Endometrium (tissue), 2 donors: ENCODE data around the gene LRRC2.
"Not testable (repeated sequence)": the region's sequence is repeated elsewhere in the genome, so short reads cannot be mapped to it uniquely, and the experiment has no call there.

Experiments
- FAIRE-seq: peaks from 2 replicates; lab custom pipeline; 2012; peaks lifted over from hg19 to GRCh38; lab: Jason Lieb, UNC
- donor health status: control.
- donor health status: control.

LRRC2 gene

DNA sequence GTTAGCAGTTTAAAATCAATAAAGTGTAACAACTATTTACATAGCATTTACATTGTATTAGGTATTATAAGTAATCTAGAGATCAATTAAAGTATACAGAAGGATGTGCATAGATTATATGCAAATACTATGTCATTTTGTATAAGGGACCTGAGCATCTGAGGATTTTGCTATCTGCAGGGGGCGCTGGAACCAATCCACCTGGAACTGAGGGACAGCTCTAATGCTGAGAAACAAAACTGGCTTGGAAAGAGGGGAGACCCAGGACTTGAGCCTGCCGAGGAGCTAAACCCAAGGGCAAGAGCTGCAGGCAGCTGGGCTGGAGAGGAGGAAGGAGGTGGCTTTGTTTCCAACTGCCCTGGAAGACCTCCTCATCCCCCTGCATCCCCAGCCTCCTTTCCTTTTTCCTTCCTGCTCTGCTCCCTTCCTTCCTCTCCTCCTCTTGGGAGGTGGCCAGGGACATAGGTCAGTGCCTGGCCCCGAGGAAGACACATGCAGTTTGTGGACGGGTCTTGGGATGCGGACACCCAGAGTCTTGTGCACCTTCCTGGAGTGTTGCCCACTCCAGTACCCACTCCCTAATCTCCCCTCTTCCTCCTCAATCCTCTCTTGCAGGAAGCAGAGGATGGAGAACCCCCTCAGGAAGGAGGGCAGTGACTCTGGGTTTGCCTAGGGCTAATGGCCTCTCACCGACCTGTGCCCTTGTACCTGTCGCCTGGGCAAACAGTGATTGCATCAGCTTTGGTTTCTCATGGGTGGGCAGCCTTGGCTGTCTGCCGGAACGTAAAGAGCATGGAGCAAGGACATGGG is 69.2 kb downstream of the LRRC2 start:
- no peak for FAIRE-seq

DNA sequence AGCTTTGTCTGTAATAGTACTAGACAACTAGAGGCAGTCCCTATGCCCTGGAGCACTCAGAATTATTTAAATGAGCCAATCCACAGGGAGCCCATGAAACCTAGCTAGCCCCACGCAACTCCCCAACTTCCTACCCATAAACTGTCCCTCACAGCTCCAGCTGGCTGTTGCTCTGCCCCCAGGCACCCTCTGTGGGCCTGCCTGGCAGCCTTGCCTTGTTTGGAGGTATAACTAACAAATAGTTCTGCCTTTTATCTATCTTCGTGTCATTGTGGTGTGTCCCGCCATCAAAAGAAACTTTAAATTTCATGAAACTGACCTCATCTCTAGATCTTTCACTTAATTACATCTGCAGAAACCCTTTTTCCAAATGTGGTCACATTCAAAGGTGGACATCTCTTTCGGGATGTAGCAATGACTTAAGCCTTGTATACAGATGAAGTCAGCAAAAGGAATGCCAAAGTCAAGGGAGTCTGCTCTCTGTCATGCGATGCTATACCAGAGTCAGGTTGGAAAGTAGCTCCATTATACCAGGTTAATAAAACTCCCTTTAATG is 70.1 kb downstream of the LRRC2 start:
- FAIRE-seq: no peak

DNA sequence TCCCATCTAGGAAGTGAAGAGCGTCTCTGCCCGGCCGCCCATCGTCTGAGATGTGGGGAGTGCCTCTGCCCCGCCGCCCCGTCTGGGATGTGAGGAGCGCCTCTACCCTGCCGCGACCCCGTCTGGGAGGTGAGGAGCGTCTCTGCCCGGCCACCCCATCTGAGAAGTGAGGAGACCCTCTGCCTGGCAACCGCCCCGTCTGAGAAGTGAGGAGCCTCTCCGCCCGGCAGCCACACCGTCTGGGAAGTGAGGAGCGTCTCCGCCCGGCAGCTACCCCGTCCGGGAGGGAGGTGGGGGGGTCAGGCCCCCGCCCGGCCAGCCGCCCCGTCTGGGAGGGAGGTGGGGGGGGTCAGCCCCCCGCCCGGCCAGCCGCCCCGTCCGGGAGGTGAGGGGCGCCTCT is 71.6 kb downstream of the LRRC2 start:
- not testable (repeated sequence) for FAIRE-seq

DNA sequence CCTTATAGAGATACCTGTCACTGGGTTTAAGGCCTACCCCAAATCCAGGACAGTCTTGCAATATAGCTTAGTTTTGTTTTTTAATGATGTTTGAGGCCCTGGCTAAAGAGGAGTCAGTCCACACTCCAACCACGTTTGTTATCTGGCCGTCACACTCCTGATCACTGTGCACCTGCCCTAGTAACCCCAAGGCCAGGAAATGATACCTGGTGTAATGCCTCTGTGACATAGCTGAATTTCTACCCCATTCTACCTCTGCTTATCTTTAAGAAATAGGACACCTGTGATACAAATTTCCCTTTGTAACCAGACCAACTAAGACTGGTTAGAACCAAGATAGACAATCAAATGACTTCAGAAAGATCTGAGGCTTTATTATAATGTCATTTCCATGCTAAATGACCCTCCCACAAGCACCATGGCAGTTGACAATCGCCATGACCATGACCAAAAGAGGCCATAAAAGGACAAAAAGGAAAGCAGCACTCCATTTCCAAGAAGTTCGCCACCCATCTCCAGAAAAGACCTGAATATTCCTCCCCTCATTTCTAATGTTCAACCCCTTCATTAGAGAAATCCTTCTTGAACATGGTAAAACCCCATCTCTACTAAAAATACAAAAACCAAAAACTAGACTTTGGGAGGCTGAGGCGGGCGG is 73.1 kb downstream of the LRRC2 start:
- FAIRE-seq: no peak

DNA sequence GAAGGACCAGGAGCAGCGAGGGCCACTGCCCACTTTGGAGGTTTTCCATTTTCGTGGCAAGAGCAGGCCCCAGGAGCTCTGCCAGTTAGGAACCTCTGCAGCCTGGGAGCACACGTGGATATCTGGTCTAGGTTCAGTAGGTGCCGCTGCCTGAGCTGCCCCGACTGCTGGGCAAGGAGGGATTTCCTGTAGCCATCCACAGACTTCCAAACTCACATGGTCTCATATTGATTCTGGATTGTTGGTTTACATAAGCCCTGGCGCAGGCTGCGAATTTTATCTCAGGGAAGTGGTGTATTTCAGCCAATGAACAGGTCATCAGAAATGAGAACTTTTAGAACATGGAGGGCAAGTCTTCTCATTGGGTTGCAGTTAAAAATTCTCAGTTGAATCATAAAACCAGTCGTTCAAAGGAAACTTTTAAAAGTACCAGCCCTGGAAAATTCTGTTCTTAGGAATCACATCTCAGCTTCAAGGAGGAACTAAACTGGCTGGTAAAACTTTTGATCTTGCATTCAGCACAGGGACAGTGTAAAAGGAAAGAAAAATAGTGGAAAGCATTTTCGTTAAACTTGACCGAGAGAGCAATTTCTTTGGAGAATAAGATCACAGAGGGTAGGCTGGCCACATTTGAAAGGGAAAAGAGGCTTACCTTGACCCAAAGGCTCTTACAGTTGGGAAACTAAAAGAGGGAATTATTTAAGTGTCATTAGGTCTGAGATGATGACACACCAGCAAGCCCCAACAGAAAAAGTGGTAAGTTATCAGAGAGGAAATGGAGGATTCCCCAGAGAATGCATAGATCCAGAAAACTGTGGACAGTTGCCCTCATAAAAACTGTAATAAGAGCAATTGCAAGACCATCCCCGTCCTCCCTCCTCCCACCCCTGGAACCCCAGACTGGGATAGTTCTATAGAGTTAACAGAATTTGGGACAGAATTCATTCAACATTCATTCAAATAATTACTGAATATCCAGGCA is 74.7 kb downstream of the LRRC2 start:
- no peak for FAIRE-seq

DNA sequence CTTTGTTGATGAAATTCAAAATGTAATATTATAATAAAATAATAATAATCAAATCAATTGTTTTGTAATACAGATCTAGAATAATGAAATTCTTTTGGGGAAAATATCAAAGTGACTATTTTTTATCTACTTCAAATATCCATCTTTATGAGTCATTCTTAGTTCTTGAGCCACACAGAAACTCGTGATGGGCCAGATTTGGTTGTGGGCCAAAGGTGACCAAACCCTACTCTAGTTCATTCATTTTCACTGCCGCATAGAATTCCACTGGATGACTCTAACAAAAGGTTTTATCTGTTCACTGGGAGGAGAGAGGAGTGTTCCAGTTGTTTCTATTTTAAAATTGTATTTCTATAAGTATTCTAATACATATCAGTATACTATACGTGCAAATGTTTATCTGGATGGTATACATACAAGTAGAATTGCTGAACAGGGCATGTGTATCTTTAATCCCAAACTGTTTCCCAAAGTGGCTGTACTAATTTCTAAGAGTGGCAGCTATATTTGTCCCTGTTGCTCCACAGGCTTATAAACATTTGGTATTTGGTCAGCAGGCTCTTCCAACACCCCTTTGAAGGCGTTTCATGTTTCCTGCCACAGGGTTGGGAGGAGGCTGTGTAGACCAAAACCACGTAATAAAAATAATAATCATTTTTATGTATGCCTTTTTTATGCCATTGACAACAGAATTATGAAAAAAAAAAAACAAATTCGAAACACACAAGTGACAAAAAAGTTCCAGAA is 75.6 kb downstream of the LRRC2 start:
- peak; percentile 4 for FAIRE-seq

DNA sequence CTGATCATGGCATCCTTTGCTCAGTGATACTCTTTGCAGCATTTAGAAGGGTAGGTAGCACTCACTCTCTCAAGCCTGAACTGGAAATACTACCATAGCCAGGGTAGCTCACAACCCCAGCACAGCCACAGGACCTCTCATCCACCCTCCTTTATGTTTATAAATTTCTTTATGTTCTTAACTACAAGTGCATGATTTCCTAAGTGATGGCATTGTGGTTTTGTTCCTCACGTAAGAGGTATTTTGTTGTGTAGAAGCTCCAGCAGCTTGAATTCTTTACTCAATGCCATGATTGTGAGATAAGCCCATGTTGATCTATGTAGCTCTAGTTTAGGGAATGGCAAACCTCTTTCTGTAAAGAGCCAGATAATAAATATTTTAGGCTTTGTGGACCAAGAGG is 76.2 kb downstream of the LRRC2 start:
- no peak for FAIRE-seq

DNA sequence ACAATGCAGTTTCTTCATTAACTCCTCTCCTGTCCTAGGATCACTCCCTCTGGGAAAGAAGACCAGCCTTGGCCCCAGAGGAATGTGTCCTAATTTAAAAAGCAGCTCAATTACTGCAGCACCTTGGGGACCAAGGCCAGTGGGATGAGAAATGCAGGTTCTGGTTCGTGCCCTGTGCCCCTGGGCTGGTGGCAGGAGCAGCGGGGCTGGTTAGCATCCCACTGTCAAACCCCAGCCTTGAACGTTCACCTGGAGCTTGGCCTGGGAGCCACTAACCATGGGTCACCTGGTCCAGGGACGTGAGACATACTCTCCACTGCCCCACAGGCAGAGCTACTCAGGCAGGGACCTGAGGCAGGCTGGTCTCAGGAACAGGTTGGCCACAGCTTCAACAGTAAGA is 76.7 kb downstream of the LRRC2 start:
- FAIRE-seq: no peak

DNA sequence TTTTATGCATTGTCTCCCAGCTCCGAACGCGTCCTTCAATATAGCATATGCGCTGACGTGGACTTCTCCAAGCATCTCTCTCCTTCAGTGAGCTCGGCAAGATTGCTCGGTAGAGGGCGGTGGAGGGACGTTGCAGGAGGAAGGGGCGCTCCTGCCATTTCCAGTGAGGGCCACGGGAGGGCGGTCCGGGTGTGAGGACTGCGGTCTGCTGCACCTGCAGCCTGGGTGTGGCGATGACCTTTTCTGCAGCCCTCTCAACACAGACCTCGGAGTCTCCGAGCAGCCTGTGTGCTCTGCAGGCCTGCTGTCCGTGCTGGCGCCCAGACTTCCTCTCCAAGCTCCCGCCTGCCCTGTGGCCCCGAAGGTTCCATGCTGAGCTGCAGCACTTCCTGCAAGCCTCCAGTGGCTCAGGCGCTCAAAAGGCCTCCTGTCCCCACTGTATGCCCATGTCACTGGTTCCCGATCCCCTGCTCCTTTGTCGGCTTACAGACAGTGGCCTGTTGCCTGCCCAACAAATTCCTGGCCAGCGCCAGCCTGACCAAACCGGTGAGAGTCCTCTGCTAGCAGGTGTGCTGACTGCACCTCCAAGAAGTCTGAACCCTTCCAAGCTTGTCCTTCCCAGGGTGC is 77.3 kb downstream of the LRRC2 start:
- peak; percentile 86 for FAIRE-seq

DNA sequence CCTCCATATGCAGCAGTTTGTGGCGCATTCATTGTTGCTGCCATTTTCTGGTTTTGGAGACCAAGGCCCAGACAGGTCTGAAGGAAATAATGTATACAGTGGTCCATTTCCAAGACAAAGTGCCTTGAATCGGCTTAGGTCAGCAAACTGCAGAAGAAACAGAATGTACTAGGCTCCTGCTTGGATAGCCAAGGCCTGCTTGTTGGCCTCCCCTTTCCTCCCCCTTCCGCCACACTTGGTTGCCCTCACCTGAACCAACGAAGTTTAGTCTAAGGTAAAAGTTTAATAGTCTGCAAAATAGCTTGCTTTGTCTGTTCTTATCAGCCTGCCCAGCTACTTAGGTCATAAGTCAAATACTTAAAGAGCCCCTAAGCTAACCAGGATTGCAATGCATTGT is 80.3 kb downstream of the LRRC2 start:
- FAIRE-seq: no peak

DNA sequence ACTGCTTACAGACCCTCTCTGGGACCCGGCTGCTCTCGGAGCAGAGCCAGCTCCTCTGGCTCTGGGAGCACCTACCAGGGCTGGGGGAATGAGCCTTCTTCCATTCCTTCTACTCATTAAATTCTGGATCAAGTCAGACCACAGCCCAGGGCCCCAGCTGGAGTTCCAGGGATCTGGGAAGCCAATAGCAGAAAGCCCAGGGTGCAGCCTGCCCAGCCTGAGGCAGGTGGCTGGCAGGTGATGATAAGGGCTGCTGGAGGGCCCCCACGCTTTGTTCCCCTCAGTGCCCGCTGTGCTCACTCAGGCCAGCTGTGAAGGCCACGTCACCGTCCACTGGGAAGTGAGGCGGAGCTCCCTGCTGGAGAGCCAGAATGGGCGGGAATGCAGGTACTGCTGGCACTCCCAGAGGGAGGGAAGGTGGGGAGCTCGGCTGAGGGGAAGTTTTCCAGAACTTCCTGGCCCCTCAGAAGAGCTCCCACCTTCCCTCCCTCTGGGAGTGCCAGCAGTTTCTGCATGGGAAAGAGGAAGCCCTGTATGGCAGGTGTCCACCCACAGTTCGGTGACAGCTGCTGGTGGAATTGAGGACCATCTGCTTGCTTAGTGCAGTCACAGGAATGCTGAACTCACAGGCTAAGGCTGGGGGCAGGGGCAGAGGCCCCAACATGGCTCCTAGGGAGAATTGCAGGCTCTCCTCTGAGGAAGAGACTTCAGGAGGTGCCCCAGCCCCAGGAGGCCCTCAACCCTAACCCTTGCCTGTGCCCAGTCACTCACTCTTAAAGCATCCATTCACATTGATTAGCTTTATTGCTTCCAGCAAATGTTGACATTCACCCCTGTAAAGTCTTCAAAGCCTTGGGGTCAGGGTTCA is 81.0 kb downstream of the LRRC2 start:
- FAIRE-seq: no peak

DNA sequence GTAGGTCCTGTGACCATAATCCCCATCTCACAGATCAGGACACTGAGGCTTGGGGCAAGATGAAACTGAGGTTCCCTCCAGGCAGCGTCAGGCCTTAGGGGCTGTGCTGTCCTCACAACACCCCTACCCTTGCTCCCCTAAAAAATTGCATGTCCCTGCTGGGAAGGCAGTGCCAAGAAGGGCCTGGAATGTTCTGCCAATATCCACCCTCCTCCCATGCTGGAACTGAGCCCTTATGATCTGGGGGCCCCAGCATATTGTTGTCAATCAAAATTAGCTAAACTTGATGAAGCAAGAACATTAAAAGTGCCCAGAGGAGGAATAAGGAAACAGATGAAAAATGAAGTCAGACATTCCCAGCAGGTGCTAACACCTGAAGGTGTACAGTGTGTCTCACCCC is 81.7 kb downstream of the LRRC2 start:
- FAIRE-seq: no peak

DNA sequence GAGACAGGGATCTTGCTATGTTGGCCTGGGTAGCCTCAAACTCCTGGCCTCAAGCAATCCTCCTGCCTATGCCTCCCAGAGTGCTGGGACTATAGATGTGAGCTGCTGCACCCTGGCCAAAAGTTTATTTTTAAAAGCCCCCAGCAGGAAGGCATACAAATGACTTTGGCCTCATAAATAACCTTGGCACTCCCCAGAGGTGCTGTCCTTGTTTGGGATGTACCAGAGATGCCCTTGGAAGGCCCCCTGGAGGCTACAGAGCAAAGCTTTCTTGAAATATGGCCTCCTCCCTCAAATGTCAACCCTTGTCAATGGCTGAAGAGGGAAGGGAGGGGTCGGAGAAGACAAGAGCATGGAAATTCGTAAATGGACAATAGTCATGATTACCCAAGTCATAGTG is 82.3 kb downstream of the LRRC2 start:
- FAIRE-seq: no peak

DNA sequence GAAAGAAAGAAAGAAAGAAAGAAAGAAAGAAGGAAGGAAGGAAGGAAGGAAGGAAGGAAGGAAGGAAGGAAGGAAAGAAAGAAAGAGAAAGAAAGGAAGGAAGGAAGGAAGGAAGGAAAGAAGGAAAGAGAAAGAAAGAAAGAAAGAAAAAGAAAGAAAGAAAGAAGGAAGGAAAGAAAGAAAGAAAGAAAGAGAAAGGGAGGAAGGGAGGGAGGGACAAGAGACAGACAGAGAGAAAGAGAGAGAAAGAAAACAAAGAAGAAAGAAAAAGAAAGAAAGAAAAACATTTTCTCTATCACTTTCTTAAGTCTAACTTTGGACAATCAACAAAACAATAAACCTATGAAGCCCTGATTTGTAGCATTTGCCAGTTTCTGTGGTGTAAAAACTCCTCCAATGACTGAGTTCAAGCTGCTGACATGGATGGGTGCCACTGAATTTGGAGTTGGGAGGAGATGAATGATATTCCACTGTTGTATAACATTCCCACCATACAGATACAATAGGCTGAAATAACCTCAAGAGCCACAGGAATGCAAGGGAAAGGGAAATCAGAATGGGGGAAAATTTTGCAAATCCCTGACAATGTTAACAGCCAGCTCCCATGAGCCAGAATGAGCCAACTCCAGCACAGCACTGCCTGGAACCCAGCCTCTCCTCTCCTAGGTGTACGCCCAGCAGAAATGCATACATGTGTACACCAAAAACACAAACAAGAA is 83.3 kb downstream of the LRRC2 start:
- FAIRE-seq: no peak

DNA sequence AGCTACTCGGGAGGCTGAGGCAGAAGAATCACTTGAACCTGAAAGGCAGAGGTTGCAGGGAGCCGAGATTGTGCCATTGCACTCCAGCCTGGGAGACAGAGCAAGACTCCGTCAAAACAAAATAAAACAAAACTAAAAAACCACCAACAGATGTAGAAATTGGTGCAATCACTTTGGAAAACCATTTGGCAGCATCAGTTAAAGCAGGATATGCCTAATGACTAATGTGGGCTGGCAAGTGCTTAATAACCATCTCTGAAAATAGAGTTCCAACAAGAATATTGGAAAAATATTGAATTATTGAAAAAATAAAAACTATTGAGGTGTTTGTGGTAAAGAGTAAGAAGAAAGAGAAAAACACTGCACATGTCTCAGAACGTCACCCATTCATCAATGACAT is 84.5 kb downstream of the LRRC2 start:
- no peak for FAIRE-seq

DNA sequence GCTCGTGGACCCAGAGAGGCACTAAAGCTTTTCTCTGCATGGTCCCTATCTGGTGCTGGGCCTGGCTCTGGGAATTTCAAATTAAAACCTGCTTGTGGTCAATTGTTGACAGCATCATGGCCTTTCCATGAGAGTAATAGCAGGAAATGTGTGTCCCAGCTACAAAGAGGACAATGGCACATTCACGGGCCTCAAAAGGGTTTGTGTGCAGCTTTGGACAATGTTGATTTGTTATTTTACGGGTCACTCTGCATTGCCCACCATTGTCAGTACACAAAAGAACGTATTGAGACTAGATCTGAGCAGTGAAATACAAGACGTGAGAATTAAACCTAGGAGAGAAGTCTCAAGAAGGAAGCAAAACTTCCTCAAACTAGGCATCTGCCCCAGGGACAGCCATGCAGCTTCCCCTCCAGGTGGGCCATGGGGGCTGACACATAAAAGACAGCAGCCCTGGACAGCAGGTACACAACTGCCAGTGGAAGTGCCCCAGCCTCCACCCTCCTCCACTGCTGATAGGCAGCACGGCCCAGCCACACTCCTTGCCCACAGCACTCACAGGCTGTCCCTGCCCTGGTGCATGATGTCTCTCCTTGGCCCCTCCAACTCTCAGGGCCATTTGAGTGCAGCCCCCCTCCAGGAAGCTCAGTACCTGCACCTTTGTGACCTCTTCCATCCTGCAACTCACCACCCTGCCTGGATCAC is 85.5 kb downstream of the LRRC2 start:
- no peak for FAIRE-seq

DNA sequence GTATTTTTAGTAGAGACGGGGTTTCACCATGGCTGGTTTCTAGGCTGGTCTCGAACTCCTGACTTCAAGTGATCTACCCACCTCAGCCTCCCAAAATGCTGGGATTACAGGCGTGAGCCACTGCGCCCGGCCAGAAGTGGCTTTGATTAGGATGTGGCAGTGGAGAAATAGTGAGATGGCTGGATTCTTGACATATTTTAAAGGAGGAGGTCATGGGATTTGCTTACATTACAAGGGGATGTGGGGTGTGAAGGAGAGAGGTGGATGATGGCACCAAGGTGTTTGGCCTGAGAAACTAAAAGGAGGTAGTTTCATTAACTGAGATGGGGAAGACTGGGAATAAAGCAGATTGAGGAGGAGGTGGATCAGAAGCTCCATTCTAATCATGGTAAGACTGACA is 86.4 kb downstream of the LRRC2 start:
- FAIRE-seq: no peak

DNA sequence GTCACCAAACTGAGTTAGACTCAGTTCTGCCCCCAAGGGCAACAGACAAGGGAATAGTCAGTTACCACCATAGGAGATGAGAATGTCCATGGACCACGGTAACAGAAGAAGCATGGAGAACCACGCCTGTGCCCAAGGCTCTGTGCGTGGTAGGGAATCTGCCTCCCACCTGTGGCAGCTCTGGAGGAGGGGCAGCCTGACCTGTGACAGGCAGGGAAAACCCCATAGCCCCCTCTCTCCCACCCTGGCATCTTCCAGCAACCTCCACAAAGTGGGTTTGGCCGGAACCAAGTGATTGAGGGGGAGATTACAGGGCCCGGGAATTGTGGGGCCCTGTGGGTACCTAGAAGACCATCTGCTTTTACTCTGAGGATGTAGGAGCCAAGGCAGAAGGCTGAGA is 87.1 kb downstream of the LRRC2 start:
- no peak for FAIRE-seq

DNA sequence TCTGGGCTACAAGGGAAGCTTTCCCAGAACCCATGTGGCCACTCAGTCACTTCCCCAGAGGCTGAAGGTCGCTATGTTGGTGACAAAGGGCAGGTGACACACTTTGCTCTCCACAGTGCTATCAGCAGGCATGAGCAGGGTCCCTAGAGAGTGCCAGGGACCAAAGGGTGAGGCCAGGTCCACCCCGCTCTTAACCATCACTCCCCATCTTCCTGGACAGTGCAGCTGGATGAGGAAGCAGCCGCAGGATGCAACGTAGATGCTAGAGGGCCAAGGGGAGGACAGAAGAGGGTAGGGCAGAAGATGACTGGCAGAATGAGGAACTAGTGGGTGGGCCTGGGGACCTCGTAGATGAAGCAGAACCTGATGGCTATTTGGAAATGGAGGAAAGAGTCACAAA is 87.8 kb downstream of the LRRC2 start:
- no peak for FAIRE-seq
